ENCODE measurements around the gene ARRB1.

The ARRB1 gene

DNA sequence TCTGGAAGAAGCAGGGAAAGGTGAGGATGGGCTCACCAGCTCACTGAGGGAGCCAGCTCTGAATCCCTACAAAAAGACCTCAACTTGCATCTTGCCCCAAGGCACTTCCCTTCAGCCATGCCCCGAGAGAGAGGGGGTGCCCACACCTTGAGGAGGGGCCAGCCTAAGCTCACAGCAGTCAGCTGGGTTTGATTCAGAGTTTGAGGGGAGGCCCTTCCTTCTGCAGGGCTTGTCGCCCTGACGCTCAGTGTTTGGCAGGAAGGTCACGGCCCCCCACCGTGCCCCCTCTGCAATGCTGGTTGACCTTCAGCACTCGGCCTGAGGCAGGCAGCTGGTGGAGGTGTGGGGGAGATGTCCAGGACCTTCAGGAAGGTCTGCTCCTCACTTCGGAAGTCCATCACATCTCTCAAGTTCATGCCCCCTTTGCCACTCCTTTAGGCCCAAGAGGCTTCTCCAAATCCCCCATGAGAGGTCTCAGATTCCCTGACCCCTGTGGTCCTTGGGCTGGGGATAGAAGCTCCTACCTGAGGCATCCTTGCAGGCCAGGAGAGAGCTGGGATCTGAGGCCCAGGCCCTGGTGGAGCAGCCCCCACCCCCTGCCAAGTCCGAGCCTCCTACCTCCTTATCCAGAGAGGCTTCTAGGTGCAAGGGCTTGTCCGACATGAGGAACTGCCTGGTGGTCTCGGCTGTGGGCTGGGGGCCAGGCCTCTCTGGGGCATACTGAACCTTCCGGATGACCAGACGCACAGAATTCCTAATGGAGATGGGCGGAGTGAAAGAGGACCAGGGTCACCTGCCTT lies 73.3 kb downstream of the ARRB1 start:
- Histone ChIP-seq H3K4me1 (ENCODE audit: low read depth, poor library complexity, severe bottlenecking) (no peaks in the 10 kb centered on the region), H2AFZ (ENCODE audit: low read depth) (no peak overlapping the region), H3K79me2 (ENCODE audit: insufficient read depth, low read depth) (no peaks in the 10 kb centered on the region), H3K27ac (no peak overlapping the region), H3K9ac (no peak overlapping the region), H4K20me1 (ENCODE audit: insufficient read depth) (no peaks in the 10 kb centered on the region), H3K4me2 (no peak overlapping the region), H3K4me3 (IDR thresholded peaks at IDR 0.05; ENCODE audit: insufficient read depth, low read depth, low read length) (no peak overlapping the region), H3K27me3 (ENCODE audit: insufficient read depth, low read depth) (no peaks in the 10 kb centered on the region), H3K36me3 (ENCODE audit: insufficient read depth) (no peaks in the 10 kb centered on the region)
- TF ChIP-seq, protein P1, sequence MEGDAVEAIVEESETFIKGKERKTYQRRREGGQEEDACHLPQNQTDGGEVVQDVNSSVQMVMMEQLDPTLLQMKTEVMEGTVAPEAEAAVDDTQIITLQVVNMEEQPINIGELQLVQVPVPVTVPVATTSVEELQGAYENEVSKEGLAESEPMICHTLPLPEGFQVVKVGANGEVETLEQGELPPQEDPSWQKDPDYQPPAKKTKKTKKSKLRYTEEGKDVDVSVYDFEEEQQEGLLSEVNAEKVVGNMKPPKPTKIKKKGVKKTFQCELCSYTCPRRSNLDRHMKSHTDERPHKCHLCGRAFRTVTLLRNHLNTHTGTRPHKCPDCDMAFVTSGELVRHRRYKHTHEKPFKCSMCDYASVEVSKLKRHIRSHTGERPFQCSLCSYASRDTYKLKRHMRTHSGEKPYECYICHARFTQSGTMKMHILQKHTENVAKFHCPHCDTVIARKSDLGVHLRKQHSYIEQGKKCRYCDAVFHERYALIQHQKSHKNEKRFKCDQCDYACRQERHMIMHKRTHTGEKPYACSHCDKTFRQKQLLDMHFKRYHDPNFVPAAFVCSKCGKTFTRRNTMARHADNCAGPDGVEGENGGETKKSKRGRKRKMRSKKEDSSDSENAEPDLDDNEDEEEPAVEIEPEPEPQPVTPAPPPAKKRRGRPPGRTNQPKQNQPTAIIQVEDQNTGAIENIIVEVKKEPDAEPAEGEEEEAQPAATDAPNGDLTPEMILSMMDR (conservative IDR thresholded peaks at IDR 0.05; ENCODE audit: low read depth, low read length) = no peak

DNA sequence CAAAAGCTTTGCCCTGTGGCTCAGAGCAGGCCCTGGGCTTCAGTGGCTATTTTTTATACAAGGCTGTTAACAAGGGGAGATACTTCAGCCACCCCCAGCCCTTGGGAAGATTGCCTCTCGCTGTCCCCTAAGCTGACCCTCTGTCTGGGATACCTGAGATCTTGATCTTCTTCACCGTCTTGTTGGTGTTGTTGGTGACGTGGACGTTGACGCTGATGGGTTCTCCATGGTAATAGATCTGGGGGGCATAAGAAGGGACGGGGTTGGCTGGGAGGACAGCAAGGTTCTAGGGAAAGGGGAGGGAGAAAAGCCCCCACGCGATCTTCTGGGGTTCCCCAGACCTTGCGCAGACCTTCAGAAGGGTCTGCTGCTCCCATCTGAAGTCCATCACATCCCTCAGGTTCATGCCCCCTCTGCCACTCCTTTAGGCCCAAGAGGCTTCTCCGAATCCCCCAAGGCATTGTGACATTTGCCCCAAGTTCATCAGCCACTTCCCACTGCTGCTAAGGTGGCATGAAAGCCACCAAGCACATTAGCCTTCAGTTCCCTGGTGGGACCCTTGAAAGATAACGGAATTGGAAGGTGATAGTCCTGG lies 74.2 kb downstream of the ARRB1 start:
- H3K4me3 ChIP-seq (IDR thresholded peaks at IDR 0.05; ENCODE audit: insufficient read depth, low read depth, low read length) = no peak overlapping the region
- H2AFZ ChIP-seq (ENCODE audit: low read depth) = no peak overlapping the region
- H3K27ac ChIP-seq = no peak overlapping the region
- H3K79me2 ChIP-seq (ENCODE audit: insufficient read depth, low read depth) = no peaks in the 10 kb centered on the region
- TF ChIP-seq, protein P1 (conservative IDR thresholded peaks at IDR 0.05; ENCODE audit: low read depth, low read length) = no peak
- no peak overlapping the region for H3K4me2 ChIP-seq
- no peaks in the 10 kb centered on the region for H4K20me1 ChIP-seq (ENCODE audit: insufficient read depth)
- no peaks in the 10 kb centered on the region for H3K27me3 ChIP-seq (ENCODE audit: insufficient read depth, low read depth)
- no peak overlapping the region for H3K9ac ChIP-seq
- H3K4me1 ChIP-seq (ENCODE audit: low read depth, poor library complexity, severe bottlenecking) = no peaks in the 10 kb centered on the region
- no peaks in the 10 kb centered on the region for H3K36me3 ChIP-seq (ENCODE audit: insufficient read depth)

DNA sequence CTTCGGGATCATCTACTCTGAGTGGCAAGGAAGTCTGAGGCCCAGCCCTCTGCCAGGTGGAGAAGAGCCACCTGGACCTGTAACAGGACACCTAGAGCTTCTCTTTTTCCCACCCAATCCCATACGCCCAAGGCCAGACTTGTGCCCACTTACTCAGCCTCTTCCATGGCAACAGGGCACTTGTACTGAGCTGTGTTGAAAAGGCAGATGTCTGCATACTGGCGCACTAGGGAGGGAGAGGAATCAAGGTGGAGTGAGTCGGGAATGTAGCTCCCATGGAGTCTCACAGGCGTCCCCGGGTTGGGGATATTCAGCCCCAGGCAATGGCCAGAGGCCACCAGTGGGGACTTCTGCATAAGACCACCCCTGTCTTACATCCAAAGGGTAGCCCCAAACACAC lies 74.8 kb downstream of the ARRB1 start:
- Histone ChIP-seq H3K4me1 (ENCODE audit: low read depth, poor library complexity, severe bottlenecking) (no peaks in the 10 kb centered on the region), H3K4me3 (IDR thresholded peaks at IDR 0.05; ENCODE audit: insufficient read depth, low read depth, low read length) (no peak overlapping the region), H3K9ac (no peak overlapping the region), H4K20me1 (ENCODE audit: insufficient read depth) (no peaks in the 10 kb centered on the region), H3K4me2 (no peak overlapping the region), H3K36me3 (ENCODE audit: insufficient read depth) (no peaks in the 10 kb centered on the region), H2AFZ (ENCODE audit: low read depth) (no peak overlapping the region), H3K27ac (no peak overlapping the region), H3K27me3 (ENCODE audit: insufficient read depth, low read depth) (no peaks in the 10 kb centered on the region), H3K79me2 (ENCODE audit: insufficient read depth, low read depth) (no peaks in the 10 kb centered on the region)
- TF ChIP-seq, protein P1 (conservative IDR thresholded peaks at IDR 0.05; ENCODE audit: low read depth, low read length) = no peak

DNA sequence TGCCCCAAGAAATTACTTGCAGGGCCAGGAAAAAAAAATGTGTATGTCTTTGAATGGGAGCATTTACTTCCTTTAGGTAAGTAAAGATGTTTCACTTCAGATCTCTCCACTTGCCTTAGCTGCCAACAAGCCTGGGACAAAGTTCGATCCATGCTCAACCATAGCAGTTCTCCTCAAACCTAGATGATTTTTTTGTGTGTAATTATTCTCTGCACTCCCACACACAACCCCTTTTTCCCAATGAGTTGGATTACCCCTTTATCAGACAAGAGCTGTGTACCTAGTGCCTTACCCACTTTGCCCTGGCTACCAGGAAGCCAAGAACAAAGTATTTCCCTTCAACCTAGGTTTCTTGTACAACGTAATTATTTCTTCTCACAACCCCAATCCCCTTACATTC lies 75.3 kb downstream of the ARRB1 start:
- Histone ChIP-seq H3K4me2 (no peak overlapping the region), H3K4me3 (IDR thresholded peaks at IDR 0.05; ENCODE audit: insufficient read depth, low read depth, low read length) (no peak overlapping the region), H4K20me1 (ENCODE audit: insufficient read depth) (no peaks in the 10 kb centered on the region), H3K27me3 (ENCODE audit: insufficient read depth, low read depth) (no peaks in the 10 kb centered on the region), H3K9ac (no peak overlapping the region), H3K27ac (no peak overlapping the region), H3K36me3 (ENCODE audit: insufficient read depth) (no peaks in the 10 kb centered on the region), H3K79me2 (ENCODE audit: insufficient read depth, low read depth) (no peaks in the 10 kb centered on the region), H2AFZ (ENCODE audit: low read depth) (no peak overlapping the region), H3K4me1 (ENCODE audit: low read depth, poor library complexity, severe bottlenecking) (no peaks in the 10 kb centered on the region)
- TF ChIP-seq, protein P1 (conservative IDR thresholded peaks at IDR 0.05; ENCODE audit: low read depth, low read length) = no peak

Measured in KMS-11 (cell line).